NCI-H1092 treated with DMSO at 0.1 percent for 48 hours (cell line): ENCODE data around the gene ADAMTS3.

Experiments used
- DNase-seq: peaks from one replicate; lab custom pipeline; 2025; lab: John Stamatoyannopoulos, UW

The ADAMTS3 gene

GRCh38 chr4:72340803-72341431 lies 228.1 kb downstream of the ADAMTS3 start:
- DNase-seq: no peak

GRCh38 chr4:72338060-72338459 lies 231.0 kb downstream of the ADAMTS3 start:
- DNase-seq: no peak

- no peak for DNase-seq
These were observed 238.6 kb downstream of the ADAMTS3 start for GRCh38 chr4:72330381-72330780.

GRCh38 chr4:72326692-72327632 lies 242.1 kb downstream of the ADAMTS3 start:
- peak; percentile 30 for DNase-seq

- DNase-seq: no peak
These were observed 243.8 kb downstream of the ADAMTS3 start for GRCh38 chr4:72325215-72325614.

GRCh38 chr4:72323227-72323626 lies 245.8 kb downstream of the ADAMTS3 start:
- DNase-seq: no peak

- DNase-seq: no peak
These were observed 248.6 kb downstream of the ADAMTS3 start for GRCh38 chr4:72320223-72320948.

GRCh38 chr4:72319601-72320021 lies 249.4 kb downstream of the ADAMTS3 start:
- DNase-seq: no peak

GRCh38 chr4:72318421-72319170 lies 250.4 kb downstream of the ADAMTS3 start:
- no peak for DNase-seq

- DNase-seq: no peak
These were observed 254.2 kb downstream of the ADAMTS3 start for GRCh38 chr4:72314869-72315268.

GRCh38 chr4:72313121-72313520 lies 255.9 kb downstream of the ADAMTS3 start:
- no peak for DNase-seq

- DNase-seq: no peak
These were observed 256.9 kb downstream of the ADAMTS3 start for GRCh38 chr4:72312032-72312650.

- DNase-seq: no peak
These were observed 257.7 kb downstream of the ADAMTS3 start for GRCh38 chr4:72311291-72311690.

GRCh38 chr4:72305620-72306019 lies 263.4 kb downstream of the ADAMTS3 start:
- DNase-seq: no peak

GRCh38 chr4:72305080-72305479 lies 263.9 kb downstream of the ADAMTS3 start:
- DNase-seq: no peak

- no peak for DNase-seq
These were observed 265.9 kb downstream of the ADAMTS3 start for GRCh38 chr4:72302981-72303704.

GRCh38 chr4:72301759-72302158 lies 267.3 kb downstream of the ADAMTS3 start:
- DNase-seq: no peak

GRCh38 chr4:72300126-72300525 lies 268.9 kb downstream of the ADAMTS3 start:
- no peak for DNase-seq

- peak; percentile 47 for DNase-seq
These were observed 273.0 kb downstream of the ADAMTS3 start for GRCh38 chr4:72295966-72296557.

GRCh38 chr4:72290737-72291136 lies 278.3 kb downstream of the ADAMTS3 start:
- DNase-seq: no peak
